Measurements from ENCODE around the gene MAP7D1. TPM values are rescaled to one million over a fixed set of nuclear protein-coding genes. Genes with fewer than 3 reads are reported as not detected.

MAP7D1 gene
- total and polyA plus RNA-seq, 10 of the 15 experiments (the other 5 are each of a cell fraction or from before 2014, with no cell fraction given) = 4.4 to 97.6 (median 24.2) TPM

GRCh38 chr1:36134505-36135329 lies 21.2 kb upstream of the MAP7D1 start (continued):
- TF ChIP-seq CHD2 (IDR thresholded peaks at IDR 0.05; ENCODE audit: borderline replicate concordance, low read depth, low read length) (no peak), NFYB (IDR thresholded peaks at IDR 0.05; ENCODE audit: insufficient read depth, low read depth, low read length) (no peak), CTCF (IDR thresholded peaks at IDR 0.05 in 2 of 3, conservative IDR thresholded peaks at IDR 0.05 in 1 of 3; ENCODE audit: control insufficient read depth in 2 of 3, extremely low read depth in 1 of 3, insufficient read depth in 1 of 3, low read depth in 3 of 3, low read length in 3 of 3) (peak; percentile 62 to 70 (median 69)), PAX8 (IDR thresholded peaks at IDR 0.05) (no peak), CREM (IDR thresholded peaks at IDR 0.05; ENCODE audit: low read depth) (no peak), TCF3 (IDR thresholded peaks at IDR 0.05; ENCODE audit: borderline replicate concordance, insufficient read depth, low read depth, low read length) (no peak)

- ChIA-PET RAD21 (ENCODE audit: unreplicated experiment) (interaction anchor here (0.6 to 2.9 kb wide), 13 partner anchors 10 to 248 kb away, joined by 3 to 15 read pairs (median 4); partner anchors contain the start of gene SH3D21), CTCF (interaction anchor here (0.6 to 4.7 kb wide), 30 partner anchors 9 to 367 kb away, joined by 3 to 56 read pairs (median 4); partner anchors contain the start of genes AGO1, LSM10 and TRAPPC3), SMC1A (ENCODE audit: uncharacterized antibody, unreplicated experiment) (interaction anchor here (0.8 to 3.7 kb wide), 13 partner anchors 8 to 150 kb away, joined by 3 to 16 read pairs (median 4); partner anchors contain the start of gene TRAPPC3), POLR2A (no interaction called here)
- Histone ChIP-seq H3K27ac (ENCODE audit: control insufficient read depth, insufficient read depth) (no peak overlapping the region), H3K9ac (ENCODE audit: control insufficient read depth, insufficient read depth, low read length) (no peak overlapping the region), H2AFZ (ENCODE audit: control insufficient read depth, low read depth, low read length) (no peak overlapping the region), H3K4me2 (ENCODE audit: control insufficient read depth, insufficient read depth) (no peak overlapping the region), H3K4me1 (ENCODE audit: control insufficient read depth, insufficient read depth, low read length) (no peaks in the 10 kb centered on the region), H3K9me3 (replicated peaks; ENCODE audit: control insufficient read depth, insufficient read depth, low read length) (no peaks in the 10 kb centered on the region), H3K36me3 (ENCODE audit: control insufficient read depth in 2 of 2, insufficient read depth in 2 of 2, low read length in 1 of 2) (peaks cover 2 to 5% of the 10 kb centered on the region in 2 experiments; a peak in 2 of 4 replicates), H3K79me2 (ENCODE audit: control insufficient read depth, insufficient read depth, low read length) (no peaks in the 10 kb centered on the region), H4K20me1 (ENCODE audit: control insufficient read depth, insufficient read depth) (no peaks in the 10 kb centered on the region), H3K27me3 (replicated peaks in 1 of 2; ENCODE audit: control insufficient read depth in 2 of 2, insufficient read depth in 2 of 2, low read length in 1 of 2) (no peaks in the 10 kb centered on the region), H3K4me3 (no peak overlapping the region)
- in situ Hi-C loops (cut with MboI) = no loop called here
- TF ChIP-seq TARDBP (IDR thresholded peaks at IDR 0.05; ENCODE audit: borderline replicate concordance) = no peak
- no peak for FAIRE-seq
- BruUV-seq (replicated peaks) = no TSS peak
- no peak for ATAC-seq
- DNase-seq (ENCODE audit: low read depth, low spot score) = no peak
- WGBS (ENCODE audit: insufficient coverage, insufficient replicate concordance, low lambda C conversion rate, missing lambda C conversion rate) = 72% methylated on average over 6 of the region's 6 CpGs
- intact Hi-C loops (cut with micrococcal nuclease; ENCODE audit: unreplicated experiment) = no loop called here
These were observed 20.7 kb upstream of the MAP7D1 start for GRCh38 chr1:36135330-36135667.
